Measurements from ENCODE around the gene POU2F1. TPM values are rescaled to one million over a fixed set of nuclear protein-coding genes. Genes with fewer than 3 reads are reported as not detected.

Gene POU2F1
- polyA plus RNA-seq, 1 donor (not counting 4 experiments of a cell fraction or from before 2014, with no cell fraction given) = 3.2 TPM

DNA sequence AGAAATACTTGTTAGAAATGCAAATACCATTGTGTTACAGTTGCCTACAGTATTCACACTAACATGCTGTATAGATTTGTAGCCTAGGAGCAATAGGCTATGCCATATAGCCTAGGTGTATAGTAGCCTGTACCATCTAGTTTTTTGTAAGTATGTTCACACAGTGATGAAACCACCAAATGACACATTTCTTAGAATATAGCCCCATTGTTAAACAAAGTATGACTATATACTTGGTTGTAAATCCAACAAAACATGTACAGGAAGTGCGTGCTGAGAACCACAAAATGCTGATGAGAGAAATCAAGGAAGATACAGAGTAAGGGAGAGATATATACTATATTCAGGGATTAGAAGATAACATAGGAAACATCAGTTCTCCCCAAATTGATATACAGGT is 92.2 kb downstream of the POU2F1 start:
- TF ChIP-seq, protein P1, sequence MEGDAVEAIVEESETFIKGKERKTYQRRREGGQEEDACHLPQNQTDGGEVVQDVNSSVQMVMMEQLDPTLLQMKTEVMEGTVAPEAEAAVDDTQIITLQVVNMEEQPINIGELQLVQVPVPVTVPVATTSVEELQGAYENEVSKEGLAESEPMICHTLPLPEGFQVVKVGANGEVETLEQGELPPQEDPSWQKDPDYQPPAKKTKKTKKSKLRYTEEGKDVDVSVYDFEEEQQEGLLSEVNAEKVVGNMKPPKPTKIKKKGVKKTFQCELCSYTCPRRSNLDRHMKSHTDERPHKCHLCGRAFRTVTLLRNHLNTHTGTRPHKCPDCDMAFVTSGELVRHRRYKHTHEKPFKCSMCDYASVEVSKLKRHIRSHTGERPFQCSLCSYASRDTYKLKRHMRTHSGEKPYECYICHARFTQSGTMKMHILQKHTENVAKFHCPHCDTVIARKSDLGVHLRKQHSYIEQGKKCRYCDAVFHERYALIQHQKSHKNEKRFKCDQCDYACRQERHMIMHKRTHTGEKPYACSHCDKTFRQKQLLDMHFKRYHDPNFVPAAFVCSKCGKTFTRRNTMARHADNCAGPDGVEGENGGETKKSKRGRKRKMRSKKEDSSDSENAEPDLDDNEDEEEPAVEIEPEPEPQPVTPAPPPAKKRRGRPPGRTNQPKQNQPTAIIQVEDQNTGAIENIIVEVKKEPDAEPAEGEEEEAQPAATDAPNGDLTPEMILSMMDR (optimal IDR thresholded peaks at IDR 0.05 in 1 of 3, IDR thresholded peaks at IDR 0.05 in 1 of 3, conservative IDR thresholded peaks at IDR 0.05 in 1 of 3; ENCODE audit: extremely low read depth in 1 of 3, insufficient read depth in 2 of 3, low read length in 3 of 3) = no peak
- no peak for TF ChIP-seq EZH2 (IDR thresholded peaks at IDR 0.05; ENCODE audit: low read length)
- Histone ChIP-seq H3K36me3 (ENCODE audit: control insufficient read depth in 2 of 2, extremely low read depth in 1 of 2, insufficient read depth in 2 of 2, low read length in 2 of 2) (no peaks in the 10 kb centered on the region), H3K4me1 (ENCODE audit: control insufficient read depth, extremely low read depth, insufficient read depth, low read length) (no peaks in the 10 kb centered on the region), H3K9ac (ENCODE audit: control insufficient read depth, extremely low read depth, insufficient read depth, low read length) (no peak overlapping the region), H2AFZ (ENCODE audit: control insufficient read depth, low read length) (no peak overlapping the region), H3K9me3 (ENCODE audit: control insufficient read depth, low read depth, low read length) (no peaks in the 10 kb centered on the region), H3K27ac (ENCODE audit: control insufficient read depth, insufficient read depth, low read length) (no peak overlapping the region), H3K4me2 (ENCODE audit: control insufficient read depth, extremely low read depth, insufficient read depth, low read depth, low read length) (no peak overlapping the region), H3K27me3 (ENCODE audit: control insufficient read depth, extremely low read depth, insufficient read depth, low read length) (no peaks in the 10 kb centered on the region), H3K9me1 (ENCODE audit: control insufficient read depth, extremely low read depth, insufficient read depth, low read length) (no peaks in the 10 kb centered on the region), H3K4me3 (ENCODE audit: control insufficient read depth in 2 of 3, extremely low read depth in 1 of 3, insufficient read depth in 2 of 3, low read depth in 1 of 3, low read length in 3 of 3) (no peak overlapping the region), H3K79me2 (ENCODE audit: control insufficient read depth, insufficient read depth, low read length) (no peaks in the 10 kb centered on the region), H4K20me1 (ENCODE audit: control insufficient read depth, extremely low read depth, insufficient read depth, low read length) (no peaks in the 10 kb centered on the region)
- FAIRE-seq (no peak), DNase-seq (ENCODE audit: low read depth, low spot score) (no peak)
- dilution Hi-C loops (cut with MboI; ENCODE audit: extremely low pct_ligation_motif_present, low sequenced_read_pairs) = no loop called here

DNA sequence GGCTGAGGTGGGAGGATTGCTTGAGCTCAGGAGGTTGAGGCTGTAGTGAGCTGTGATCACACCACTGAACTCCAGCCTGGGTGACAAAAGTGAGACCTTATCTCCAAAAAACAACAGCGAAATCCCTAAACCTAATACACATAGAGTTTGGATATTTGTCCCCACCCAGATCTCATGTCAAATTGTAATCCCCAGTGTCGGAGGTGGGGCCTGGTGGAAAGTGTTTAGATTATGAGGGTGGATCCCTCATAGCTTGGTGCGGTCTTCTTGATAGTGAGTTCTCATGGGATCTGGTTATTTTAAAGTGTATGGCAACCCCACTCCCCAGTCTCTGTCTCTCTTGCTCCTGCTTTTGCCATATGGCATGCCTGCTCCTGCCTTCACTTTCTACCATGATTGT is 94.0 kb downstream of the POU2F1 start:
- DNase-seq (ENCODE audit: low read depth, low spot score) (no peak), FAIRE-seq (no peak)
- H3K9ac ChIP-seq (ENCODE audit: control insufficient read depth, extremely low read depth, insufficient read depth, low read length) = no peak overlapping the region

More for the DNA sequence above, 94.0 kb downstream of the POU2F1 start:
- no peaks in the 10 kb centered on the region for H3K4me1 ChIP-seq (ENCODE audit: control insufficient read depth, extremely low read depth, insufficient read depth, low read length)
- no peaks in the 10 kb centered on the region for H3K9me3 ChIP-seq (ENCODE audit: control insufficient read depth, low read depth, low read length)
- no peaks in the 10 kb centered on the region for H3K9me1 ChIP-seq (ENCODE audit: control insufficient read depth, extremely low read depth, insufficient read depth, low read length)
- TF ChIP-seq EZH2 (IDR thresholded peaks at IDR 0.05; ENCODE audit: low read length) = no peak
- TF ChIP-seq, protein P1 (optimal IDR thresholded peaks at IDR 0.05 in 1 of 3, IDR thresholded peaks at IDR 0.05 in 1 of 3, conservative IDR thresholded peaks at IDR 0.05 in 1 of 3; ENCODE audit: extremely low read depth in 1 of 3, insufficient read depth in 2 of 3, low read length in 3 of 3) = no peak
- no peaks in the 10 kb centered on the region for H3K79me2 ChIP-seq (ENCODE audit: control insufficient read depth, insufficient read depth, low read length)
- H4K20me1 ChIP-seq (ENCODE audit: control insufficient read depth, extremely low read depth, insufficient read depth, low read length) = no peaks in the 10 kb centered on the region
- H2AFZ ChIP-seq (ENCODE audit: control insufficient read depth, low read length) = no peak overlapping the region
- no peak overlapping the region for H3K4me3 ChIP-seq (ENCODE audit: control insufficient read depth in 2 of 3, extremely low read depth in 1 of 3, insufficient read depth in 2 of 3, low read depth in 1 of 3, low read length in 3 of 3)
- H3K36me3 ChIP-seq (ENCODE audit: control insufficient read depth in 2 of 2, extremely low read depth in 1 of 2, insufficient read depth in 2 of 2, low read length in 2 of 2) = no peaks in the 10 kb centered on the region
- H3K27ac ChIP-seq (ENCODE audit: control insufficient read depth, insufficient read depth, low read length) = no peak overlapping the region
- dilution Hi-C loops (cut with MboI; ENCODE audit: extremely low pct_ligation_motif_present, low sequenced_read_pairs) = no loop called here
- H3K4me2 ChIP-seq (ENCODE audit: control insufficient read depth, extremely low read depth, insufficient read depth, low read depth, low read length) = no peak overlapping the region
- no peaks in the 10 kb centered on the region for H3K27me3 ChIP-seq (ENCODE audit: control insufficient read depth, extremely low read depth, insufficient read depth, low read length)
